Measurements from ENCODE around the gene CPA1. TPM values are rescaled to one million over a fixed set of nuclear protein-coding genes. Genes with fewer than 3 reads are reported as not detected.

The CPA1 gene
- total RNA-seq, 2 experiments from 2014 or later: not detected

- H3K27me3 Mint-ChIP-seq (ENCODE audit: low read depth): no peaks in the 10 kb centered on the region
- peak; percentile 97 for ATAC-seq
- no peaks in the 10 kb centered on the region for H3K9me3 Mint-ChIP-seq (ENCODE audit: insufficient read depth)
- ChIA-PET CTCF (interaction anchor here (1.0 to 1.4 kb wide), 5 partner anchors 17 to 324 kb away, joined by 4 to 11 read pairs (median 5); partner anchors contain the start of gene KLHDC10), POLR2A (interaction anchor here (0.5 to 1.3 kb wide), 7 partner anchors 23 to 281 kb away, joined by 3 to 8 read pairs (median 3); partner anchors contain the start of gene CEP41)
- peak overlapping the region; percentile 94 for H3K27ac Mint-ChIP-seq
- H3K36me3 Mint-ChIP-seq (ENCODE audit: low read depth): peaks cover 46% of the 10 kb centered on the region
- DNase-seq: peak; percentile 79
- peak overlapping the region; percentile 70 for H3K4me3 Mint-ChIP-seq
- H3K4me1 Mint-ChIP-seq (ENCODE audit: low read depth): peaks cover 44% of the 10 kb centered on the region
These were observed 14.3 kb downstream of the CPA1 start for GRCh38 chr7:130394421-130395195.

- ChIA-PET POLR2A (no interaction called here), CTCF (no interaction called here)
- DNase-seq: no peak
- H3K27me3 Mint-ChIP-seq (ENCODE audit: low read depth): no peaks in the 10 kb centered on the region
- no peaks in the 10 kb centered on the region for H3K9me3 Mint-ChIP-seq (ENCODE audit: insufficient read depth)
- H3K4me3 Mint-ChIP-seq: peak overlapping the region; percentile 31
- peaks cover 54% of the 10 kb centered on the region for H3K36me3 Mint-ChIP-seq (ENCODE audit: low read depth)
- peak overlapping the region; percentile 43 for H3K27ac Mint-ChIP-seq
- ATAC-seq: no peak
- H3K4me1 Mint-ChIP-seq (ENCODE audit: low read depth): peaks cover 44% of the 10 kb centered on the region
These were observed 15.1 kb downstream of the CPA1 start for GRCh38 chr7:130395421-130395820.

GRCh38 chr7:130396109-130396508 lies 15.8 kb downstream of the CPA1 start:
- ChIA-PET CTCF (no interaction called here), POLR2A (no interaction called here)
- ATAC-seq (no peak), DNase-seq (no peak)
- no peaks in the 10 kb centered on the region for H3K9me3 Mint-ChIP-seq (ENCODE audit: insufficient read depth)
- H3K27me3 Mint-ChIP-seq (ENCODE audit: low read depth): no peaks in the 10 kb centered on the region
- peaks cover 61% of the 10 kb centered on the region for H3K36me3 Mint-ChIP-seq (ENCODE audit: low read depth)
- peaks cover 44% of the 10 kb centered on the region for H3K4me1 Mint-ChIP-seq (ENCODE audit: low read depth)
- peak overlapping the region; percentile 71 for H3K27ac Mint-ChIP-seq
- peak overlapping the region; percentile 24 for H3K4me3 Mint-ChIP-seq

GRCh38 chr7:130397051-130397757 lies 16.9 kb downstream of the CPA1 start:
- H3K4me1 Mint-ChIP-seq (ENCODE audit: low read depth): peaks cover 44% of the 10 kb centered on the region
- H3K4me3 Mint-ChIP-seq: no peak overlapping the region
- H3K9me3 Mint-ChIP-seq (ENCODE audit: insufficient read depth): no peaks in the 10 kb centered on the region
- no peaks in the 10 kb centered on the region for H3K27me3 Mint-ChIP-seq (ENCODE audit: low read depth)
- no peak overlapping the region for H3K27ac Mint-ChIP-seq
- ATAC-seq (no peak), DNase-seq (no peak)
- CTCF ChIA-PET: no interaction called here
- H3K36me3 Mint-ChIP-seq (ENCODE audit: low read depth): peaks cover 65% of the 10 kb centered on the region
- POLR2A ChIA-PET: no interaction called here

- no peaks in the 10 kb centered on the region for H3K9me3 Mint-ChIP-seq (ENCODE audit: insufficient read depth)
- H3K27me3 Mint-ChIP-seq (ENCODE audit: low read depth): no peaks in the 10 kb centered on the region
- peaks cover 44% of the 10 kb centered on the region for H3K4me1 Mint-ChIP-seq (ENCODE audit: low read depth)
- peaks cover 67% of the 10 kb centered on the region for H3K36me3 Mint-ChIP-seq (ENCODE audit: low read depth)
- CTCF ChIA-PET: interaction anchor here (1.6 kb wide), 1 partner anchor 14 kb away, joined by 4 read pairs; no protein-coding TSS in a partner anchor
- ATAC-seq (no peak), DNase-seq (no peak)
- no peak overlapping the region for H3K27ac Mint-ChIP-seq
- POLR2A ChIA-PET: no interaction called here
- no peak overlapping the region for H3K4me3 Mint-ChIP-seq
These were observed 17.4 kb downstream of the CPA1 start for GRCh38 chr7:130397758-130398073.

- peak overlapping the region; percentile 47 for H3K27ac Mint-ChIP-seq
- H3K36me3 Mint-ChIP-seq (ENCODE audit: low read depth): peaks cover 64% of the 10 kb centered on the region
- no peak for ATAC-seq
- H3K4me3 Mint-ChIP-seq: no peak overlapping the region
- CTCF ChIA-PET: interaction anchor here (1.6 kb wide), 1 partner anchor 13 kb away, joined by 4 read pairs; no protein-coding TSS in a partner anchor
- DNase-seq: no peak
- no peaks in the 10 kb centered on the region for H3K9me3 Mint-ChIP-seq (ENCODE audit: insufficient read depth)
- no peaks in the 10 kb centered on the region for H3K27me3 Mint-ChIP-seq (ENCODE audit: low read depth)
- H3K4me1 Mint-ChIP-seq (ENCODE audit: low read depth): peaks cover 36% of the 10 kb centered on the region
- POLR2A ChIA-PET: no interaction called here
These were observed 18.3 kb downstream of the CPA1 start for GRCh38 chr7:130398526-130399090.

GRCh38 chr7:130400120-130400572 lies 19.9 kb downstream of the CPA1 start:
- Mint-ChIP-seq H3K27me3 (ENCODE audit: low read depth) (no peaks in the 10 kb centered on the region), H3K27ac (no peak overlapping the region), H3K4me1 (ENCODE audit: low read depth) (peaks cover 22% of the 10 kb centered on the region), H3K36me3 (ENCODE audit: low read depth) (peaks cover 54% of the 10 kb centered on the region), H3K9me3 (ENCODE audit: insufficient read depth) (no peaks in the 10 kb centered on the region), H3K4me3 (no peak overlapping the region)
- CTCF ChIA-PET: interaction anchor here (1.4 kb wide), 1 partner anchor 12 kb away, joined by 6 read pairs; no protein-coding TSS in a partner anchor
- DNase-seq (no peak), ATAC-seq (no peak)
- POLR2A ChIA-PET: no interaction called here

- DNase-seq: no peak
- Mint-ChIP-seq H3K27me3 (ENCODE audit: low read depth) (no peaks in the 10 kb centered on the region), H3K27ac (no peak overlapping the region), H3K4me1 (ENCODE audit: low read depth) (peaks cover 16% of the 10 kb centered on the region), H3K9me3 (ENCODE audit: insufficient read depth) (no peaks in the 10 kb centered on the region), H3K4me3 (no peak overlapping the region), H3K36me3 (ENCODE audit: low read depth) (peaks cover 49% of the 10 kb centered on the region)
- ChIA-PET CTCF (no interaction called here), POLR2A (no interaction called here)
- ATAC-seq: no peak
These were observed 20.8 kb downstream of the CPA1 start for GRCh38 chr7:130401101-130401500.

GRCh38 chr7:130401578-130401977 lies 21.3 kb downstream of the CPA1 start:
- Mint-ChIP-seq H3K27me3 (ENCODE audit: low read depth) (no peaks in the 10 kb centered on the region), H3K9me3 (ENCODE audit: insufficient read depth) (no peaks in the 10 kb centered on the region), H3K4me1 (ENCODE audit: low read depth) (peaks cover 12% of the 10 kb centered on the region), H3K4me3 (no peak overlapping the region), H3K36me3 (ENCODE audit: low read depth) (peaks cover 46% of the 10 kb centered on the region), H3K27ac (no peak overlapping the region)
- ATAC-seq (no peak), DNase-seq (no peak)
- ChIA-PET POLR2A (no interaction called here), CTCF (no interaction called here)

- Mint-ChIP-seq H3K36me3 (ENCODE audit: low read depth) (peaks cover 29% of the 10 kb centered on the region), H3K9me3 (ENCODE audit: insufficient read depth) (no peaks in the 10 kb centered on the region), H3K4me1 (ENCODE audit: low read depth) (peaks cover 2% of the 10 kb centered on the region), H3K27me3 (ENCODE audit: low read depth) (no peaks in the 10 kb centered on the region), H3K4me3 (no peak overlapping the region), H3K27ac (no peak overlapping the region)
- ATAC-seq (no peak), DNase-seq (no peak)
- CTCF ChIA-PET: no interaction called here
- POLR2A ChIA-PET: no interaction called here
These were observed 24.7 kb downstream of the CPA1 start for GRCh38 chr7:130405003-130405402.

- no peak overlapping the region for H3K27ac Mint-ChIP-seq
- H3K27me3 Mint-ChIP-seq (ENCODE audit: low read depth): no peaks in the 10 kb centered on the region
- H3K4me1 Mint-ChIP-seq (ENCODE audit: low read depth): peaks cover 15% of the 10 kb centered on the region
- H3K9me3 Mint-ChIP-seq (ENCODE audit: insufficient read depth): no peaks in the 10 kb centered on the region
- no peak for ATAC-seq
- POLR2A ChIA-PET: no interaction called here
- CTCF ChIA-PET: no interaction called here
- no peak for DNase-seq
- H3K4me3 Mint-ChIP-seq: no peak overlapping the region
- peaks cover 28% of the 10 kb centered on the region for H3K36me3 Mint-ChIP-seq (ENCODE audit: low read depth)
These were observed 28.9 kb downstream of the CPA1 start for GRCh38 chr7:130409067-130409711.

GRCh38 chr7:130409712-130410072 lies 29.4 kb downstream of the CPA1 start:
- POLR2A ChIA-PET: no interaction called here

More at GRCh38 chr7:130409712-130410072, 29.4 kb downstream of the CPA1 start:
- CTCF ChIA-PET: no interaction called here
- H3K9me3 Mint-ChIP-seq (ENCODE audit: insufficient read depth): no peaks in the 10 kb centered on the region
- no peak overlapping the region for H3K27ac Mint-ChIP-seq
- no peaks in the 10 kb centered on the region for H3K27me3 Mint-ChIP-seq (ENCODE audit: low read depth)
- no peak overlapping the region for H3K4me3 Mint-ChIP-seq
- DNase-seq: no peak
- H3K4me1 Mint-ChIP-seq (ENCODE audit: low read depth): peaks cover 20% of the 10 kb centered on the region
- H3K36me3 Mint-ChIP-seq (ENCODE audit: low read depth): peaks cover 29% of the 10 kb centered on the region
- ATAC-seq: no peak
